ENCODE results near the gene UGT2B17. TPM values are rescaled to one million over a fixed set of nuclear protein-coding genes. Genes with fewer than 3 reads are reported as not detected.
"Not testable (repeated sequence)": the region's sequence is repeated elsewhere in the genome, so short reads cannot be mapped to it uniquely, and the experiment has no call there.

UGT2B17 gene
- total and polyA plus RNA-seq, 10 of the 15 experiments (the other 5 are each of a cell fraction or from before 2014, with no cell fraction given): 0.15 TPM; not detected in 9

- SMC1A ChIA-PET (ENCODE audit: uncharacterized antibody, unreplicated experiment); H2AFZ ChIP-seq (ENCODE audit: control insufficient read depth, low read depth, low read length); H4K20me1 ChIP-seq (ENCODE audit: control insufficient read depth, insufficient read depth); CTCF ChIA-PET; FAIRE-seq; H3K4me3 ChIP-seq; ATAC-seq; H3K9ac ChIP-seq (ENCODE audit: control insufficient read depth, insufficient read depth, low read length); H3K36me3 ChIP-seq (ENCODE audit: control insufficient read depth in 2 of 2, insufficient read depth in 2 of 2, low read length in 1 of 2); H3K27ac ChIP-seq (ENCODE audit: control insufficient read depth, insufficient read depth); H3K27me3 ChIP-seq (replicated peaks in 1 of 2; ENCODE audit: control insufficient read depth in 2 of 2, insufficient read depth in 2 of 2, low read length in 1 of 2); BruUV-seq (replicated peaks); POLR2A ChIA-PET; DNase-seq (ENCODE audit: low read depth, low spot score); H3K9me3 ChIP-seq (replicated peaks; ENCODE audit: control insufficient read depth, insufficient read depth, low read length); H3K4me1 ChIP-seq (ENCODE audit: control insufficient read depth, insufficient read depth, low read length); H3K4me2 ChIP-seq (ENCODE audit: control insufficient read depth, insufficient read depth); H3K79me2 ChIP-seq (ENCODE audit: control insufficient read depth, insufficient read depth, low read length); intact Hi-C loops (cut with micrococcal nuclease; ENCODE audit: unreplicated experiment); RAD21 ChIA-PET (ENCODE audit: unreplicated experiment): not testable (repeated sequence)
- WGBS (ENCODE audit: insufficient coverage, insufficient replicate concordance, low lambda C conversion rate, missing lambda C conversion rate): no CpG with 5 or more reads among the region's 5 CpGs
- in situ Hi-C loops (cut with MboI): loop anchor here (25.0 kb wide), 1 partner anchor 112 kb away; no protein-coding TSS in a partner anchor
These were observed 486 bp downstream of the UGT2B17 start for GRCh38 chr4:68575636-68576035.

GRCh38 chr4:68575081-68575480, 1.0 kb downstream of the UGT2B17 start:
- ChIA-PET CTCF (no interaction called here), POLR2A (no interaction called here), SMC1A (ENCODE audit: uncharacterized antibody, unreplicated experiment) (no interaction called here), RAD21 (ENCODE audit: unreplicated experiment) (no interaction called here)
- Histone ChIP-seq H3K27ac (ENCODE audit: control insufficient read depth, insufficient read depth) (no peak overlapping the region), H3K36me3 (ENCODE audit: control insufficient read depth in 2 of 2, insufficient read depth in 2 of 2, low read length in 1 of 2) (no peaks in the 10 kb centered on the region), H3K79me2 (ENCODE audit: control insufficient read depth, insufficient read depth, low read length) (no peaks in the 10 kb centered on the region), H4K20me1 (ENCODE audit: control insufficient read depth, insufficient read depth) (no peaks in the 10 kb centered on the region), H3K9ac (ENCODE audit: control insufficient read depth, insufficient read depth, low read length) (no peak overlapping the region), H3K4me3 (no peak overlapping the region), H3K27me3 (replicated peaks in 1 of 2; ENCODE audit: control insufficient read depth in 2 of 2, insufficient read depth in 2 of 2, low read length in 1 of 2) (no peaks in the 10 kb centered on the region), H2AFZ (ENCODE audit: control insufficient read depth, low read depth, low read length) (no peak overlapping the region), H3K4me1 (ENCODE audit: control insufficient read depth, insufficient read depth, low read length) (no peaks in the 10 kb centered on the region), H3K4me2 (ENCODE audit: control insufficient read depth, insufficient read depth) (no peak overlapping the region), H3K9me3 (replicated peaks; ENCODE audit: control insufficient read depth, insufficient read depth, low read length) (no peaks in the 10 kb centered on the region)
- ATAC-seq: no peak
- BruUV-seq (replicated peaks): no TSS peak
- no peak for DNase-seq (ENCODE audit: low read depth, low spot score)
- intact Hi-C loops (cut with micrococcal nuclease; ENCODE audit: unreplicated experiment) (no loop called here), in situ Hi-C loops (cut with MboI) (loop anchor here (25.0 kb wide), 1 partner anchor 112 kb away; no protein-coding TSS in a partner anchor)
- WGBS (ENCODE audit: insufficient coverage, insufficient replicate concordance, low lambda C conversion rate, missing lambda C conversion rate): no CpG with 5 or more reads among the region's 1 CpG
- no peak for FAIRE-seq
- no peak for TF ChIP-seq LARP7 (IDR thresholded peaks at IDR 0.05)
- no peak for TF ChIP-seq JUND (IDR thresholded peaks at IDR 0.05; ENCODE audit: low read depth, low read length)
- TF ChIP-seq ZNF687 (IDR thresholded peaks at IDR 0.05): no peak
- no peak for TF ChIP-seq PKNOX1 (IDR thresholded peaks at IDR 0.05)
- no peak for TF ChIP-seq RCOR1 (conservative IDR thresholded peaks at IDR 0.05; ENCODE audit: low read depth, low read length)
- TF ChIP-seq POLR2A (IDR thresholded peaks at IDR 0.05; ENCODE audit: low read depth, low read length): no peak
- no peak for TF ChIP-seq HCFC1 (IDR thresholded peaks at IDR 0.05; ENCODE audit: low read length)
- no peak for TF ChIP-seq KAT2A (conservative IDR thresholded peaks at IDR 0.05; ENCODE audit: control insufficient read depth, low read depth, low read length)
- no peak for TF ChIP-seq TBL1XR1 (IDR thresholded peaks at IDR 0.05; ENCODE audit: low read depth, low read length)
- no peak for TF ChIP-seq ZBTB4 (CRISPR knock-in tag; IDR thresholded peaks at IDR 0.05)
- TF ChIP-seq CBX5 (IDR thresholded peaks at IDR 0.05; ENCODE audit: low read depth): no peak
